Activated naive CD8-positive, alpha-beta T cell treated with anti-CD3 and anti-CD28 coated beads, Interleukin-2, amount 50 U/mL, for 16 hours (primary cell): ENCODE measurements around the gene CA12.
"Not testable (repeated sequence)": the region's sequence is repeated elsewhere in the genome, so short reads cannot be mapped to it uniquely, and the experiment has no call there.

Experiments used
- DNase-seq: peaks from one replicate; pipeline ENCODE4 v3.0.0-alpha.2; 2020; ENCODE audit warnings: low read depth, low spot score

CA12 gene

GRCh38 chr15:63338170-63338569 is 43.5 kb downstream of the CA12 start:
- no peak for DNase-seq

- DNase-seq, result no peak
Observed at GRCh38 chr15:63337046-63337445, 44.6 kb downstream of the CA12 start.

- no peak for DNase-seq
Observed at GRCh38 chr15:63335543-63336240, 46.0 kb downstream of the CA12 start.

GRCh38 chr15:63334821-63335220 is 46.8 kb downstream of the CA12 start:
- no peak for DNase-seq

- DNase-seq, result no peak
Observed at GRCh38 chr15:63332367-63333124, 49.1 kb downstream of the CA12 start.

GRCh38 chr15:63331456-63331855 is 50.2 kb downstream of the CA12 start:
- DNase-seq, result no peak

- DNase-seq, result no peak
Observed at GRCh38 chr15:63330926-63331325, 50.7 kb downstream of the CA12 start.

- DNase-seq, result no peak
Observed at GRCh38 chr15:63329567-63330350, 51.9 kb downstream of the CA12 start.

- no peak for DNase-seq
Observed at GRCh38 chr15:63327648-63328421, 53.8 kb downstream of the CA12 start.

- DNase-seq, result no peak
Observed at GRCh38 chr15:63324770-63325169, 56.9 kb downstream of the CA12 start.

- no peak for DNase-seq
Observed at GRCh38 chr15:63323798-63324563, 57.7 kb downstream of the CA12 start.

GRCh38 chr15:63322541-63322940 is 59.1 kb downstream of the CA12 start:
- DNase-seq, result no peak

GRCh38 chr15:63321462-63321861 is 60.2 kb downstream of the CA12 start:
- DNase-seq, result no peak

- DNase-seq, result not testable (repeated sequence)
Observed at GRCh38 chr15:63320981-63321380, 60.7 kb downstream of the CA12 start.

GRCh38 chr15:63320446-63320845 is 61.2 kb downstream of the CA12 start:
- DNase-seq, result not testable (repeated sequence)

- no peak for DNase-seq
Observed at GRCh38 chr15:63319065-63319464, 62.6 kb downstream of the CA12 start.

GRCh38 chr15:63318344-63318743 is 63.3 kb downstream of the CA12 start:
- DNase-seq, result no peak

GRCh38 chr15:63314409-63314808 is 67.2 kb downstream of the CA12 start:
- no peak for DNase-seq

GRCh38 chr15:63313825-63314224 is 67.8 kb downstream of the CA12 start:
- DNase-seq, result no peak

- no peak for DNase-seq
Observed at GRCh38 chr15:63312286-63312685, 69.4 kb downstream of the CA12 start.

- DNase-seq, result no peak
Observed at GRCh38 chr15:63310646-63311045, 71.0 kb downstream of the CA12 start.
